ENCODE data around the gene PEX7.
"Not testable (repeated sequence)": the region's sequence is repeated elsewhere in the genome, so short reads cannot be mapped to it uniquely, and the experiment has no call there.

Gene PEX7

GRCh38 chr6:136846477-136846876 lies 24.1 kb downstream of the PEX7 start:
- not testable (repeated sequence) for DNase-seq

- DNase-seq, result not testable (repeated sequence)
These were observed 27.7 kb downstream of the PEX7 start for GRCh38 chr6:136849979-136850563.

DNA sequence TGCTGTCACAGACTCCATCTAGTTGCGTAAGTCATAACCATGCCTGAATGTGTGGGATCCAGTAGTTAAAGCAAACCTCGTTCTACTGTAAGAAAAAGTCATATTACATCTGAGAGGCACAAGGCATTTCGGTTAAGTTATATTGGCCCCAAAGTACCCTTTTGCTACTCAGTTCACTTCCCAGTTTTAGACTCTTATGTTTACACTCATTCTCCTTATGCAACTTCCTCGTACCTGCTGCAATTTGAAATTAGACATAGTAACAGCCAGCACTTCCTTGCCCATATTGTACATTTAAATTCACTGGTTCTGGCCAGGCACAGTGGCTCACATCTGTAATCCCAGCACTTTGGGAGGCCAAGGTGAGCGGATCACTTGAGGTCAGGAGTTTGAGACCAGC lies 37.0 kb downstream of the PEX7 start:
- no peak for DNase-seq

- DNase-seq, result no peak
These were observed 37.7 kb downstream of the PEX7 start for GRCh38 chr6:136860043-136860442.

DNA sequence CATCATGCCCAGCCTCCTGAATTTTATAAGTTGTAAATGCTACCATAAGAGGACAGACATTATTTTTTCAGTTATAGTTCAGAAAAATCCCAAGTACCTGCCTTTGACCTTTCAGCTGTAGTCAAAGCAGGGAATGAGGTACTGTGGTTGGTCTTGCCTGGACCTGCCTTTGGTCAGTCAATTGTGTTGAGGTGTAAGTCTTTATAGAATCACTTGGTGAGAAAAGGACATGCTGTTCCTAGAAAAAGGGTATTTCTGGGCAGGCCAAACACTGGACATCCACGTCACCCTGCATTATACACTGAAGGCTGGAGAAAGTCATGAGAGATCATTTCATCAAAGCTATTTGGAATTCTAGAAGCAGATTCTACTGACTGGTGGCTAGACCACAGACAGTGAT lies 40.3 kb downstream of the PEX7 start:
- no peak for DNase-seq

DNA sequence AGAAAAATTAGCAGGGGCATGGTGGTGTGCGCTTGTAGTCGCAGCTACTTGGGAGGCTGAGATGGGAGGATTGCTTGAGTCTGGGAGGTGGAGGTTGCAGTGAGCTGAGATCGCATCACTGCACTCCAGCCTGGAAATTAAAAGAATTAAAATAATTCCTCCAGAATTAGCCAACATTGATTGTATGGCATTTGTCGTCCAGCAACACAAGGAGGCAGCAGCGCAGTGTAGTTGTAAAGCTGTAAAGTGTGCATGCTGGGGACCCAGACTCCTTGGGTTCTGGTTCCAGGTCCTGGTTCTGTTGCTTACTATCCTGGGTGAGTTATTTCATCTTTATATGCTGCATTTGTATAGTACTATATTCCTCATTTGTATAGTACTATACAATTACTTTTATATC lies 41.4 kb downstream of the PEX7 start:
- DNase-seq, result no peak

DNA sequence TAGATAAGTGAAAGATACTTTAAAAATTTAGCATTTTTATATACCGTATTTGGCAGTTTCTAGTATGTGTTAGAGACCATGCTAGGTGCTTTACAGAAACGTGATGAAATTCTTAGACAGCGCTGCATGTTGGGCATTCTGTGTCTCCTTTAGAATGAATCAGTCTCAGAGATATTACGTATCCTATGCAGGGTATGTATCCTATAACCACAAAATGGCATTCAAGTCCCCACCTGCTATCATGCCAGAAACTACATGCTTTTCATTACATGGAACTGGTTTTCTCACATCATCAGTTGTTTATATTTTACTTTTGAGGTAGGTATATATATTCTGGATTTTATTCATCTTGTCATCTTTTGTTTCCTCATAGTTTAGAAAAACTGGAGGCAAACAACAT lies 42.3 kb downstream of the PEX7 start:
- no peak for DNase-seq

- no peak for DNase-seq
These were observed 44.6 kb downstream of the PEX7 start for GRCh38 chr6:136866872-136867416.

- no peak for DNase-seq
These were observed 47.1 kb downstream of the PEX7 start for GRCh38 chr6:136869451-136869850.

- DNase-seq, result no peak
These were observed 51.4 kb downstream of the PEX7 start for GRCh38 chr6:136873748-136874147.

GRCh38 chr6:136876469-136876868 lies 54.1 kb downstream of the PEX7 start:
- DNase-seq, result not testable (repeated sequence)

DNA sequence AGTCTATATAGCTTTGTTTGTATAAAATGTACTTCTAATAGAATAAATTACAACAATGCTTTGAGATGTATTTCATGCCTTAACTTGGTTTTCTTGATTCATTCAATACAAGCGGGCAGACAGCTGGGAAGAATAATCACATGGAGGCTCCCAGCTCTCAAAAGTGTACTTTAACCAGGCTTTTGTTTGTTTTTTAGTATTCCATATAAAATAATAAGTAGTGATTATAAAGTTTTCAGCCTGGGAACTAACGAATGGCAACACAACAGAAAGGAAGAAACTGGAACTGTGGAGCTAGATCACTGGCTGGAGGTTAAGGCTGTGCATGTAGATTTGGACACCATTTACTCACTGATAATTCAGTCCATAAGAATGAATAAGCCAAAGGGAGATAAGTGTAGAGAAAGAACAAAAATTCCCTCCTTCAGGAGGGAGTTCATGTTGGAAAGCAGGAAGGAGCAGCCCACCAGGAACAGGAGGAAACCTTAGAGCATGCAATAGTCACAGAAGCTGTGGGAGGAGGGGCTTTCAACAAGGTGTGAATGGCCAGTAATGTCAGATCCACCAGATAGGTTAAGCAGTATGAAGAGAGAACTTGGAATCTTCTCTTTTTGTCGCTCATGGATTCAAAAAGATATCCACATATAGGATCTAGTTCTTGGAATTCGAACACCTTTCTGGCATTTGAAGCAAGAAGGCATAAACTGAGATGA lies 58.5 kb downstream of the PEX7 start:
- DNase-seq, result no peak

- no peak for DNase-seq
These were observed 63.7 kb downstream of the PEX7 start for GRCh38 chr6:136886091-136886490.

DNA sequence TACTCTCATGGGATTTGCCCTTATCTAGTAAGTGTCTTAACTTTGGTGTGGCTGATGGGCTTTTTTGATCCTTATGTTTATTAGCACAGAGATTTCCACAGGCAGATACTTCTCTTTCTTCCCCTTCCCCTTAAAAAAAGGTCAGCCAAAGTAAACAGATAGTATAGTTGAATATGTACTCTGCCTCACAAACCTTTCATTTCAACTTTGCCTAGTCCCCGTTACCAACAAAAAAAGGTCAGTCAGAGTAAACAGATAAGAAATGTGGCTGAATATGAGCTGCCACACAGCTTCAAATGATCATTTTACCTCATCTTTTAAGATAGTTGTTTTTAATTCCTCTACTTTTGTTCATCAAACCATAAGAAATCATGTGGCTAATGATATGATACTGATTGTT lies 65.6 kb downstream of the PEX7 start:
- no peak for DNase-seq

DNA sequence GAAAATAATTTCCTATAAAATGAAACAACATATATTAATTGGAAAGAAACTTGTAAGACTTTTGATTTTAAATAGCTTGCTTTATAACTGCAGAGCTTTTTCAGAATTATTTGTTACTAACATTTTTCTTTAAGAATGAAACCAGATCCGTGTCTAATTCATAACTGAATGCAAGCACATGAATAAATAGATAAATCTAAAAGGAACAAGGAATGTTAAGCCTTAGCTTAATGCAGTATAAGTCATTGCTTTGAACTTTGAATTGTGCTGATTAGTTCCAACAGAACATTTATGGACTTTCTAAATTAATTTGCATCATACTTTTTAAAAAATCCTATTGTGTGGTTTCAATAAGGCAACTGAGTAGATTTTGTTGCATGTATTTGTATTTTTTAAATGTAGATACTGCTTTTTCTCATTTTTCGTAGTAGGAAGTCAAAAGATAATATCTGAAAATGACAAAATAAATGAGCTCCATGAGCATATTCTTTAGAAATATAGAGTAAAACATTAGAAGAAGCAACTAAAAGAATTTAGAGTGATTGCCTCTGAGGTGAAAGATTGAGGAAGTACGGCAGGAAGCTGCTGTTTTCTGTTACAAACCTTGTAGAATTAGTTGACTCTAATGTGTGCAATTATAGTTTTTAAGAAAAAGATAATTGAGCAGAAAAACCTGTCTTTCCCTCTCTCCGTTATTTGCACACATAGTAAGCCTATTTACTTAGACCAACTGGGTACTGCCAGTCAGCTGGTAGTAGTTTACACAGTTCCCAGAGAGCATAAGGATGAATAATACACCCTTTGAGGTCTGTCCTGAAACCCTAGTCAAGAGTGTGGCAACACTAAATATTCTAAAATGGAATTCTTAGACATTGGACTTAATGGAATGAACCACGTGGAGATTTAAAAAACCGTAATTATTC lies 67.1 kb downstream of the PEX7 start:
- no peak for DNase-seq

GRCh38 chr6:136890194-136890839 lies 67.9 kb downstream of the PEX7 start:
- DNase-seq, result no peak

GRCh38 chr6:136890986-136891385 lies 68.6 kb downstream of the PEX7 start:
- DNase-seq, result no peak

DNA sequence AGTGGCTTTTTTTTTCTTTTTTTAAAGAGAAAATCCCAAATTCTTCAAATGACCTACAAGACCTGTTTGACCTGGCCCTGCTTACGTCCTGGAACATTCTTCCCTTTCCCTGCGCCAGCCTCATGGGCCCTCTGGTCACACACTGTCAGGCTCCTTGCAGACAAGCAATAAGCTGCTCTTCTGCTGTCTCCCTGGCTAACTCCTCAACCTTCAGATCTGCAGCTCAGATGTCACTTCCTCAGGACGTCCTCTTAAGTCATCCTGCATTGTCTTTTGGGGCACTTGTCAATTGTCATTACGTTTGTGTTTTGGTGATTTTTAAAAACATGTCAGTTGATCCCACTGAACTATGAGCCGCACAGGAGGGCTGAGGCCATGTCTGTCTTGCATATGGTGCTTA lies 70.8 kb downstream of the PEX7 start:
- DNase-seq, result no peak

- DNase-seq, result no peak
These were observed 73.5 kb downstream of the PEX7 start for GRCh38 chr6:136895901-136896300.

- no peak for DNase-seq
These were observed 74.7 kb downstream of the PEX7 start for GRCh38 chr6:136897071-136897470.

DNA sequence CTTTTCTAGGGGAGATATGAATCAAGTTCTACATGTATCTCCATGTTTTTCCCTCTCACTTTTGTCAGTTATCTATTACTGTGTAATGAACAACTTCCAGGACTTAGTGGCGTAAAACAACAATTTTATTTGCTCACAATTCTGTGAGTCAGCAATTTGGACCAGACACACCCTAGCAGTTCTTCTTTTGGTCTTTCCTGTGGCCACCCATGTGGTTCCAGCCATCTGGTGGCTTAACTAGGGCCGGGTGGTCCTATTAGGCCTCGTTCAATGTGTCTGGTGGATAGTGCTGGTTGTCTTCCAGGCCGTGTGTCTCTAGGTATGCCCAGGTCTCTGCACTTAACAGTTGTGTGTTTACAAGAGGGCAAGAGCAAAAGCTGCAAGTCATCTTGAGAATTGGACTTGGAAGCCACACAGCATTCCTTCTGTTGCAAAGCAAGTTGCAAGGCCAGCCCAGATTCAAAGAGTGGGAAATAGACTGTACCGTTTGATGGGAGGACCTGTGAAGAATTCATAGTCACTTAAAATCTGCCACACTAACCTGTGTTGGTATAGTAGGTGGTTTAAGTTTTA lies 78.9 kb downstream of the PEX7 start:
- DNase-seq, result no peak

DNA sequence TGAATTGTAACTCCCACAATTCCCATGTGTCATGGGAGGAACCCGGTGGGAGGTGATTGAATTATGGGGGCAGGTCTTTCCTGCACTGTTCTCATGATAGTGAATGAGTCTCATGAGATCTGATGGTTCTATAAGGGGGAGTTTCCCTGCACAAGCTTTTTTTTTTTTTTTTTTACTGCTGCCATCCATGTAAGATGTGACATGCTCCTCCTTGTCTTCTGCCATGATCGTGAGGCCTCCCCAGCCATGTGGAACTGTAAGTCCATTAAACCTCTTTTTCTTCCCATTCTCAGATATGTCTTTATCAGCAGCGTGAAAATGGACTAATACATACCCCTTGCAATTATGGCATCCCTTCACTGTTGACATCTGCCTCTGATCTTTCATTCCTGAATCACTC lies 82.1 kb downstream of the PEX7 start:
- DNase-seq, result not testable (repeated sequence)

GRCh38 chr6:136914947-136915346 lies 92.6 kb downstream of the PEX7 start:
- DNase-seq, result no peak

Measured in activated CD4-positive, alpha-beta T cell treated with anti-CD3 and anti-CD28 coated beads, Interleukin-2, amount 50 U/mL, for 48 hours (primary cell).